ENCODE data around the gene DSG1.
"Not testable (repeated sequence)": the region's sequence is repeated elsewhere in the genome, so short reads cannot be mapped to it uniquely, and the experiment has no call there.

DSG1 gene

DNA sequence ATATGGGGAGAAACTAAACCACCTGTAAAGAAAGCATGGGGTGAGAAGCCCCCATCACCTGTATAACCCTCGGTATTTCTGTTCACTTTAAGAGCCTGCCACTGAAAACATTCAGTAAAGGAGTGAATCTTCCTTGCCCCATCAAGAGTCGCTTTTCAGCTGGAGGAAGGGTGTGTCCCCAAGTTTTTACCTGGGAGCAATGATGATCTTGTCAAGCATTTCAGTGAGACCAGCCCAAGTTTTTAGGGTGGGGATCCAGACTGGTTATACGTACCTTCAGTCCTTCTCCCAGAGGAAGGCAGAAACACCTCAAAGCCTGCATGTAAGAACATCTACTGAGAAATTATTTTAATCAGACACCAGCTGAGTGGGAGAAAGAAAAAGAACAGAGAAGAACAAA is at the start of gene DSG1:
DSG1 (plus strand) TSS at position 301 of the 400 bp plus-strand sequence. CDS start 141 bp downstream, outside the sequence.
- intact Hi-C loops (cut with DNase I): no loop called here
- DNase-seq: no peak

DNA sequence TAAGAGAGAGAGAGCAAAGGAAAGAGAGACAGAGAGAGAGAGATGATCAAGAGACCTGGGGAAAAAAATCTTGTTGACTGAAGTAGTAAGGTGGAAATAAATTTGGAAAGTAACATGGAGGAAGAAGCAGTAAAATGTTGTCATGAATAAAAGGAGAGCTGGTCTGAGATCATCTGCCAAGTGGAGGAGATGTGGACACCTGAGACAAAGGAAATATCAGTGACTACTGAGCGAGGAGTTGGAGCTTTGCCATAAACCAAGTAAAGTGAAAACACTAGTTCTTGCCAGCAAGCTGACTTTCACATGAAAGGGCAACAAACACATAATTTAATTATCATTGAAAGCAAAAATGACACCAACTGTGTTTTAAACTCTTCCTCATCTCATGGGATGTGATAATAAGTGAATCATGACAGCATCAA is 49.0 kb upstream of the DSG1 start:
- no peak for DNase-seq
- intact Hi-C loops (cut with DNase I): no loop called here

DNA sequence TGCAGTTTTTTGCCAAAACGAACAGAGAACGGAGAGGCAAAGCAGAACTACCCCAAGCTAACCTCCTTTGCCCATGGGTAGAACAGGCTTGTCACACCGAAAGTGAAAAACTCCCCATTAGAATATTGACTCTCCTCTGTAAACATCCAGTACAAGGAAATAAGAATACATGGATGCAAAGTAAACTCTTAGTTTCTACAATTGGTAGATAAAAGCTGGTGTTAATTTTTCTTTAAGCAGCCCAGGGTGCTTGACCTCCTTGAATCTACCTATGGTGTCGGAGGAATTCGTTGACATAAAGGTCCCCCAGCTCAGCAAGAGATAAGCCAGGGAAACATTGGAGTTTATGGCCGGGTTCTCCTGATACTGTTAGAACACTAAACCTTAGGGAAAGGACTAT is 48.4 kb upstream of the DSG1 start:
- no peak for DNase-seq
- intact Hi-C loops (cut with DNase I): no loop called here

DNA sequence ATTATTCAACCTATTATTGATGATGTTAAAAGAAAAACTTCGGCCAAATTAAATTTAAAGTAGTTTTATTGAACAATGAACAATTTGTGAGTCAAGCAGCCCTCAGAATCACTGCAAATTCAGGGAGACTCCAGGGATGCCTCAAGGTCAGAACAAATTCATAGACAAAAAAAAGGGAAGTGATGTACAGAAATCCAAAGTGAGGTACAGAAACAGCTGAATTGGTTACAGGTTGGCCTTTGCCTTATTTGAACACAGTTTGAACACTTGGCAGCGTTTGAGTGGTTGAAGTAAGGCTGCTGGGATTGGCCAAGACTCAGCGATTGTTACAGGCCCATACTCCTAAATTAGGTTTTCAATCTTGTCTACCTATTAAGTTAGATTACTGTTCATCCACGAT is 47.4 kb upstream of the DSG1 start:
- intact Hi-C loops (cut with DNase I): no loop called here

DNA sequence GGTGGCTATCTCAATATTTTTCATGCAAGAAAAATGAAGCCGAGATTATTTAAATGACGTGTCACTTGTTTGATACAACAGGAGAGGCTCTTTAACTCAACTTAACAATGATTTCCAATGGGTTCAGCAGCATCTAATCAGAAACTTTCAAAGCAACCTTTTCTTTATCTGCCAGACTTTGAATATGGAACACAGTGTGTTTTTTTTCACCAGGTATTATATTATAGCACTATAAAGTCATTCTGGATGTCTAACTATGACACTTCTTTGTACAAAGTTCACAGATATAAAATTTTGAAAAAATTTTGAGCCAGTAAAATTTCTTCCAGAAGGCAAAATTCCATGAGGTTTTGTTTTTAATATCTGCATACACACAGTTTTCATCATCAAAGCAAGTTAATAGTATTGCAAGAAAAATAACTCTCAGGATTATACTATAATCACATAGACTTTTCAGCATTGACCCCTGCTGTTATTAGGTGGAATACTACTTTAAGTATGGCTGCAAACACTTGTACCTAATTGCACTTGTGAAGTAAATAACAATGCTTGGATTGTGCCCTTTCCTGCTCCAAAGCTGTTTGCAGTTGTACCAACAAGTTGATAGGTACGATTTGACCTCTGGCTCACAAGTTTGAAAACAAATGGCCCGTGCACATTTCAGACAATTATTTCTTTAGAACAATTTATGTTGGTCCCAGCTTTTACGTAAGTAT is 44.0 kb upstream of the DSG1 start:
- no peak for DNase-seq
- intact Hi-C loops (cut with DNase I): no loop called here

More for the DNA sequence above, 47.4 kb upstream of the DSG1 start:
- DNase-seq: no peak

DNA sequence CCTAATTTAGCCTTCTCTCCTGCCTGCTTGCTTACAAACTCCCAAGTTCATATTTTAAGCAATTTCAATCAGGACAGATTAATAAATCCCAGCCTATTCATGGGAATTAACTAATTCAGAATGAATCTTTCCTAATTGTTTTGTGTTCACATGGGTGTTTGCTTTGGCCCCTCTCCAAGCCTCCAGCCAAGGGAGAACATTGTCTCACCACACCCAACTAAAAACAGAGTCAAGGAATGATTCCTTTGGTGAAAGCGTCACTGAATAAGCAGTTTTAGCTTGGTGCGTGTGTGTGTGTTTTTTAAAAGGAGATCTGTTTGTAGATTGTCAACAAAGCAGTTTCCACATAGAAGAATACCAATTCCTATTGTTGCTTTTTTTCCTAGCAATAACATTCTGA is 43.0 kb upstream of the DSG1 start:
- intact Hi-C loops (cut with DNase I): no loop called here
- DNase-seq: no peak

DNA sequence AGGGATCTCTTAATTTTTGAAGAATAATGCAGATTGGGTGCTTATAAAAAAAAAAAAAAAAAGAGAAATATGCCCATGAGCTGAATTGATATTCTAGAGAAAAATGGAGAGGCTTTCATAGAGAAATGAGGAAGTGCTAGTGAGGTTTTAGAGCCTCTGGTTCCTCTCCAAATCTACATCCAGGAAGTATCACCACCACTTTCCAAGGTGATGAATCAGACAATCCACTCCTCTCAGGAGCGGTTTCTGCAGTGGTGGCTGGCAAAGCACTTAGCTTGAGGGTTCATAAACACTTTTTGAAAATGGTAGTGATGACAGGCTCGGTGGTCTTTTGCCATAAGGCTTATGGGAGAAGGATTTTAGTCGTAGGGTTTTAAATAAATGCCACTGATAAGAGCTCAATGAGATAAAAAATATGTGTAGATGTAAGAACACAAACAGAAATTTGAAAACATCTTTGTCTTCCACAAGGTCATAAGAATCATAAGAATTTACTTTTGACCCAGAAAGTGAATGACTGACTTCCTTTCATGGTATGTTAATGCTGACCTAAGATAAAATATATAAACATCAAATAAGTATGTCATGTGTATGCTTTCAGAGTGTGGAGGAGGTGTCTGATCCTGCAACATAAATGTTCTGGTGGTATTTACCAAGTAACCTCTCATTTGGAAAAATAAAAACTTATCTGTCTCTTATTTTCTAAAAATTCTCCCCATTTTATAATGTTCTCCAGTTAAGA is 42.1 kb upstream of the DSG1 start:
- intact Hi-C loops (cut with DNase I): no loop called here
- DNase-seq: no peak

DNA sequence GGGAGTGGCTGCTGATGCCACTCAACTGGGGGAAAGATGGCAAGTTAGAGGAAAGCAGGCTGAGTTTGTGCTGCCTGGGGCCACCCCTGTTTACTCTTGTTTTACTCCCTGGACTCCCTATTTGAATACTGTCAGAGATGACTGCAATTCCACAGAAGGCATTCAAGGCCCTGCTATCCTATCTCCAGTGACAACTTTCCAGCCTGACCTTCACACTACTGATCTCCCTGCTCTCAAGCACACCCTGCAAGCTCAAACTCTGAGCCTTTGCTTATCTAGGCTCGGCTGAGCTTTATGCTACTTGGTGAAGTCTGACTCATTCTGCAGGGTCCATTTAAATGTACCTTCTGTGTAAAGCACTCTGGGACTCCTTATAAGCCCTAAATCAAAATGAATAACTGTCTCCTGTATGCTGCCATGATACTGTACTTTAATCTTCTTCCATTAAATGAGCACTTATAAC is 39.3 kb upstream of the DSG1 start:
- DNase-seq: no peak
- intact Hi-C loops (cut with DNase I): no loop called here

DNA sequence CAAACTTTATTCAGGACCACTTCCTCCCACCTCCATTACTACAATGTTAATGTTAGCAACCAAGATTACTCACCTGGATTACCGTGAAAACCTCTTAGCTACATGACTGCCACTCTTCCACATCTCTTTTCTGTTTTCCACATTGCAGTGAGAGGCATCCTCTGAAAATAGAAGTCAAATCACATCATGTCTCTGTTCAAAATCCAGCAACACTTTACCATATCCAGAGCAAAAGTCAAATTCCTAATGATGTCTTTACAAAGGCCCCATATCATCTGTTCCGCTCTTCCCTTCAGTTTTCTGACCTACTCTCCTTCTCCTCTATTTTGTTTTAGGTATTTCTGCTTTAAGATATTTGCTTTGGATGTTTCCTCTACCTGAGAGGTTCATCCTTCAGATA is 37.5 kb upstream of the DSG1 start:
- no peak for DNase-seq
- intact Hi-C loops (cut with DNase I): no loop called here

DNA sequence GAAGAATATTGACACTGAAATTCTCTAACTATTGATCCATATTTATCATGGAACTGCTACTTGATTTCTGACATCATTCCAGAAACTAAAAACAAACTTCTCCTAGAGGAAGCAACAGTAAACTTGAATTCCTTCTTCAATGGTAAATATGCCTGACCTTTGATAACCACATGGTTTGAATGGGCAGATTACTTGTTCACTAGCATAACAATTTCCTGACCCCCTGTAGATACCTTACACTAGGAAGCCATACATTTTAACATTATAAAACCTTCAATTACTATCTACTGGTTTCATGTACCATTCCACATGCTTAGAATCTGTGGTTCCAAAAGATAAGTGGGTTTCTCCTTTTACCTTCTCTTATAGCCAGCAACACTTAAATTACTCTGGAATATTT is 36.5 kb upstream of the DSG1 start:
- DNase-seq: no peak
- intact Hi-C loops (cut with DNase I): no loop called here

DNA sequence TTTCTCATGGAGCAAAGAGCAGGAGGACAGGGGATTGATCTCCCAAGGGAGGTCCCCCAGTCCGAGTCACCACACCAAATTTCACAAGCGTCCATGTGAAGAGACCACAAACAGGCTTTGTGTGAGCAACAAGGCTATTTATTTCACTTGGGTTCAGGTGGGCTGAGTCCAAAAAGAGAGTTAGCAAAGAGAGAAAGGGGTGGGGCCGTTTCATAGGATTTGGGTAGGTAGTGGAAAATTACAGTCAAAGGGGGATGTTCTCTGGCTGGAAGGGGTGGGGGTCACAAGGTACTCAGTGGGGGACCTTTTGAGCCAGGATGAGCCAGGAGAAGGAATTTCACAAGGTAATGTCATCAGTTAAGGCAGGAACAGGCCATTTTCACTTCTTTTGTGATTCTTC is 28.5 kb upstream of the DSG1 start:
- DNase-seq; intact Hi-C loops (cut with DNase I): not testable (repeated sequence)

DNA sequence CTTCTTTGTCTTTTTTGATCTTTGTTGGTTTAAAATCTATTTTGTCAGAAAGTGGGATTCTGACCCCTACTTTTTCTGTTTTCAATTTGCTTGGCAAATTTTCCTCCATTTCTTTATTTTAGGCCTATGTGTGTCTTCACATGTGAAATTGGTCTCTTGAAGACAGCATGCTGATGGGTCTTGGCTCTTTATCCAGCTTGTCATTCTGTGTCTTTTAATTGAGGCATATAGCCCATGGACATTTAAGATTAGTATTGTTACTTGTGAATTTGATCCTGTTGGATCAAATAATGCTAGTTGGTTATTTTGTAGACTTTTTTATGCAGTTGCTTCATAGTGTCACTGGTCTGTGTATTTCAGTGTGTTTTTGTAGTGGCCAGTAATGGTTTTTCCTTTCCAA is 26.3 kb upstream of the DSG1 start:
- no peak for DNase-seq
- intact Hi-C loops (cut with DNase I): no loop called here

DNA sequence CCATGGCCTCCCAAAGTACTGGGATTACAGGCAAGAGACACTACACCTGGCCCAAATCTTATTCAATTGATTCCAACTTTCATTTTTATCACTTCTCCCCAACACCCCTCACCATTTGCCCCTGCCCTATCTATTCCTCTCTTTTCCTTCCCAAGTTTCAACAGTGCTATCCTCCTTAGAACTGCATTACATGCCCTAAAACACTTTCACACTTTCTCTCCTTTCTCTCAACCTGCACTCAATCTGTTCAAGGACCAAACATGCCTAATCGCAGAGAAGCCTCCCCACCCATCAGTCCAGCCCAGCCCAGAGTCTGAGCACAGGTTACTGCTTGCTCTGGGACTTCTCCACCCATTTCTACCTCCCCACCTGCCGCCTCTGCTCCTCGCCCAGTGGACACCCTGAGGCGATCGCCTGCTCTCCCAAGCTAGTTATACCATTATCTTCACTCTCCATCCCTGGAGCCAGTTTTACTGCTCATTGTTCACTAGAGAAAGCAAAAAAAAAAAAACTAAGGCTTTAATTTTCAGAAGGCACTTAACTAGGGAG is 23.7 kb upstream of the DSG1 start:
- intact Hi-C loops (cut with DNase I): no loop called here
- DNase-seq: no peak

DNA sequence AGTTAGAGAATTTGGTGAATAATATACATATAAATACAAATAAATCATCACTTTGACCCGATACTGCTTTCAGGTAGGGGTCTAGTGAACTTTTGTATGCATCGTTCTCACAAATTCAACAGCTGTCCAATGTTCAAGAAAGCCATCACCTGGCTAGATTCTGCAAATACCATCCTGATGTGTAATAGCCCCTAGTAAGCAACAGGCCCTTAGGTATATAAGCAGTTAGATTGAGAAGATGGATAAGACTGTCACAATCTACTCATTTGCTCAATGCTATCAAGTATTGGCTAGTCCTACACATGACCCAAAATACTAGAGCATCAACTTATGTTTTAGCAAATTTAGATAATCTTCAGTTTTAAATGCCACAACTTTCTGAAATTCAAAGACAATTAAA is 20.7 kb upstream of the DSG1 start:
- intact Hi-C loops (cut with DNase I): no loop called here
- no peak for DNase-seq

DNA sequence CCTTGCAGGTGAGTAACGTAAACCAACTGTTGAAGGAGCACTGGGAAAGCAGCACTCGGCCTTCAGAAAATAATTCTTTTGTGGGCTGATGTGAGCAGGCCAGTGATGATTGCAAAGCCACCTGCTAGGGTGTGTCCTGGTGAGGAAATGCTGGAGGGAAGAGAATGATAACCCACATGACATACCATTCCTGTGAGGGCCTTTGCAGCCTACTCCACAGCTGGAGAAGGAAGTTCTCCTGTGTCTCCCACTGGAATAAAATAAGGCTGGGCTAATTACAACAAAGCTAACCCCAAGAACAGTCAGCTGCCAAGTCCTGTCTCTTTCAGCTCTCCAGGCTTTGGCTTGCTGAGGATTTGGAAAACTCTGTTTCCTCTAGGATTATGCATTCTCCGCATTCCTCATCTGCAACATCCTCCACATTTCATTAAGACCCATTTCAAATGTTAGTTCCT is 16.7 kb upstream of the DSG1 start:
- intact Hi-C loops (cut with DNase I): no loop called here
- no peak for DNase-seq

DNA sequence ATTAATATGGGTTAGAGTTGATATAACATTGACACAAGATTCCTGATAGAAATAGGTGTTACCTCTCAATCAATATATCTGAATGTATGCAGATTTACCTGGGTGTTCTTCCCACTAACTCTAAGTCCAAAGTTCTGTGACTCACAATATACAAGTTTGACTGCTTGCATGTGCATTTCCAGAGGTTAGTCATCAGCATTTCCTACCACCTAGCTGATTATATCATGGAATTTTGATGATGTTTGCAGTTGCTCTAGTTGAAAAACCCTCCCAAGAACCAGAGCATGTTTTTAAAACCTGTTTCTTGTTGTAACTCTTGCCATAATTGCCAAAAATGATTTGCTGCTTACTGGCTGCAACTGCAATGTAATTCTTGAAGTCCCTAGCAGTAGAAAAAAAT is 15.0 kb upstream of the DSG1 start:
- intact Hi-C loops (cut with DNase I): no loop called here
- no peak for DNase-seq

DNA sequence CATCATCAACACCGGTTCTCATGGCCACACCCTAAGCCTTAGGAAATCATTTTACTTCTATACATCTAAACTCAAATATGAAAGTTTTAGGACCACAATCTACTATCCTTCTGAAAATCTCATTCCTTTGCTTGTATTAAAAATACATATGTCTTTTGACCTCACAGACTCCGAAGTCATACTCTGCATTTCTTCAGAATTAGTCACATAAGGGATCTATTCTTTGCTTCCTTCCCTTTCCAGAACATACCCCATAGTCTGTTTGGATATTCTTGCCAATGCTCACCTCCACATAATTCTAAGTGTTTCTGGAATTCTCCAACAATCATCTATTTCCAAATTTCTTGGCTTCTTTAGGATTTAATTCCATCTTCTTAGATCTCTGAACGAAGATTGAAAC is 14.2 kb upstream of the DSG1 start:
- intact Hi-C loops (cut with DNase I): no loop called here
- no peak for DNase-seq

DNA sequence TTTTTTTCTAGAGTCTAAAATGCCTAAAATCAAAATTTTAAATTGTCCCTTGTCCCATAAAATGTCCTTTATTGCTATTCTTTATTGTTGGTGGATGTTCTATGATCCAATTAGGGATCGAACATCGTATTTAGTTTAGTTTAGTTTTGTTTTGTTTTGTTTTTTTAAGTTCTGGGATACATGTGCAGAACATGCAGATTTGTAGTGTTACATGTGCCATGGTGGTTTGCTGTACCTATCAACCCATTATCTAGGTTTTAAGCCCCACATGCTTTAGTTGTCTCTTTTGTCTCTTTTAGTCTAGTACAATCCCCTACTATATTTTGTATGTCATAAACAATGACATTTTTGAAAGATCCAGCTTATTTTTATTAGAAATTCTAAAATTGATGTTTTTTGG is 8.8 kb upstream of the DSG1 start:
- DNase-seq: no peak
- intact Hi-C loops (cut with DNase I): no loop called here

DNA sequence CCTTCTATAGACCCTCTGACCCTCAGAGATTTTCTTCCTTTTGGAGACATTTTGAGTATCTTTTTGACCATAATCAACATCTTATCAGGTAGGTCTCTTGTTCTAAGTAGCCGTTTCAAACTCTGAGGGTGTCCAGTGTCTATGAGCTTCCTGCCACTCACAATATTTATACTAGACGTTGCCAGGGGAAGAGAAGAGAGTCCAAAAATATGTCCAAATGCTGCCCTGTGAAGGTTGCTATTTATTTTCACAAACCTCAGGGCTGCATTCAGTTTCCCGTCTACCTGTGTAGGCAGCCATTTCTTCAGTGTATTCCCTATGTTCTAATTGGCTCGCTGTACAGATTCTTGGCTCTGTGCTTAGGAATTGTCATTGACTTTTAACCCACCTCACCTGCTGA is 986 bp upstream of the DSG1 start:
- intact Hi-C loops (cut with DNase I): no loop called here
- DNase-seq: no peak

DNA sequence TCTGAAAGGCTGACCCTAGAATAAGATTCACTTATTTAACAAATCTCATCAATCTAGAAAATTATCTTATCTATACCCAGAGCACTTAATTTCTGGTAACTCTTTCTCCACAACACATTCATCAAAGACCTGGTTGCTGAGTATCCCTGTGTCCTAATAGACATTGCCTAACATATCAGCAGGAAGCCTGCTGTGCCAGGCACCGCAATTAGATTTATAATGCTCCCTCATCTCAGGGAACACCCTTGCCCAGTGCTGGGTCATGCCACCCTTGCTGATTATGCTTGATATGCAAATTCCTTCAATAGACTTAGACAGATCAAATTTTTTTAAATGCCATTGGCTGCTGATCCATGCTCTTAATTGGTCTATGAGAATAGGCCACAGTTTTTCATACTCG is 3.8 kb downstream of the DSG1 start:
- DNase-seq: no peak
- intact Hi-C loops (cut with DNase I): no loop called here

DNA sequence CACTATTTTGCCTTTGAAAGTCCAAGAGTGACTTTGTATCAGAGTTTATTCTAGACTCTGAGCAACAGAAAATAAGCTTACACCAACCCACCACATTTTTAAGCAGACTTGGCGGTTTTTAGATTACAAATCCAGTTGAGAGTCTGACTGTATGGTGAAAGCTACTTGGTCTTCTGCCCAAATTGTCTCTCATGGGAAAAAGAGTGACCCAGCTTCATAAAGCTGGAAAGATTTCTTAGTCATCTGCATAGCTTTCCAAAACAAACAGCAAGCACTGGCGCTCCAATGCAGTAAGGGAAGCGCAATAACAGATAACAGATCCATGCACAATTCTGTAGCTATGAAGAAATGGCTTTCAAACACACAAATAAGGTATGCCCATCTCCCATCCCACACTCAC is 7.1 kb downstream of the DSG1 start:
- no peak for DNase-seq
- intact Hi-C loops (cut with DNase I): no loop called here
